Activated gamma-delta T cell treated with anti-CD3 and anti-CD28 coated beads, Interleukin-2, amount 50 U/mL, for 16 hours (primary cell): Measurements from ENCODE around the gene CYP3A4.
"Not testable (repeated sequence)": the region's sequence is repeated elsewhere in the genome, so short reads cannot be mapped to it uniquely, and the experiment has no call there.

Source experiments
- DNase-seq: peaks from one replicate; pipeline ENCODE4 v3.0.0-alpha.2; 2020; ENCODE audit warnings: low read depth

CYP3A4 gene

GRCh38 chr7:99723201-99723600 lies 60.8 kb downstream of the CYP3A4 start:
- not testable (repeated sequence) for DNase-seq

GRCh38 chr7:99720800-99721595 lies 63.0 kb downstream of the CYP3A4 start:
- DNase-seq: no peak

- no peak for DNase-seq
Observed at GRCh38 chr7:99719996-99720769, 63.8 kb downstream of the CYP3A4 start.

- DNase-seq: no peak
Observed at GRCh38 chr7:99713995-99714570, 69.9 kb downstream of the CYP3A4 start.

GRCh38 chr7:99709838-99710578 lies 74.0 kb downstream of the CYP3A4 start:
- no peak for DNase-seq

GRCh38 chr7:99709260-99709659 lies 74.7 kb downstream of the CYP3A4 start:
- no peak for DNase-seq

- DNase-seq: no peak
Observed at GRCh38 chr7:99707096-99707495, 76.9 kb downstream of the CYP3A4 start.
